ENCODE measurements around the gene TUFT1. TPM values are rescaled to one million over a fixed set of nuclear protein-coding genes. Genes with fewer than 3 reads are reported as not detected.

The TUFT1 gene
- total RNA-seq, 1 donor from 2014 or later: 6.8 TPM

DNA sequence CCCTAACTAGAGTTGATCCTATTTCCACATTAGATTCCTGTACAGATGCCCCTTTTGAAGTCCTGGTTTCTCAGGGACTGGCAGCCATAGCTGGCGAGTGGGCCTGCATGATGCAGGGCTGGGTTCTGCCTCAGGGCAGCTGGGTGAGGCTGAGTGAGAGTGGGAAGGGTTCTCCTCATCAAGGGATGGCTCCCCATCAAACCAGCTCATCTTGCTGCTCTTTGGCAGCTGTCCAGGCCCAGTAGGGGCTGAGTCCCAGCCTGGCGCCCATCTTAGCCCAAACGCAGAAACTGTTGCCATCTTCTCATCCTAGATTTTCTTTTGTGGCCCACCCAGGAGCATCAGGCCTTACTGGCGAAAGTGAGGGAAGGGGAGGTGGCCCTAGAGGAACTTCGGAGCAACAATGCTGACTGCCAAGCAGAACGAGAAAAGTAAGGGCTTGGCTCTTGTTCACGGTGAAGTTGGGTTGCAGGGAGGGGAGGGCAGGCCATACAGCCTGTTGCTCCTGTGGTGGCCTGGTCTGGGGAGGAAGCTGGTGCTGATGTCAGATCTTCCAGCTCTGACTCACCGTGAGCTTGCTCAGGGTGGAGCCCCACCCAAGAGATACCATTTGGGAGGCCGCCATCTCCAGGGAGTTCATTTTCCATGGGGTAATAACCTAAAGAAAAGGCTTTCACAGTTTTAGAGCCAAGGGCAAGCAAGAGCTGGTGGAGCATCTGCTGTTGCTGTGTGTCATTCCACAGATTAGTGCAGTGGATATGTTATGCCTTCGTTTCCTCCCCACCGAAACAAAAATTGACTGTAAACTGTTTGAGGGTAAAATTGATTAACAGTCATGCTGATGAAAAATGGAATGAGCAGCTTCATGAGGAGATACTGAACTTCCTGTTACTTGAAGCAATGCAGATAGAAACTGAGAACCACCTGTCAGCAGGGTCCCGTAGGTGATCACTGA, 34.7 kb downstream of the TUFT1 start:
- H3K9ac ChIP-seq (ENCODE audit: low read depth in 1 of 3, low read length in 3 of 3): no peak overlapping the region
- H3K36me3 ChIP-seq (ENCODE audit: control insufficient read depth in 3 of 3, insufficient read depth in 3 of 3, low read length in 3 of 3): peaks cover 6 to 23% (median 9%) of the 10 kb centered on the region in 3 donors
- H3K4me1 ChIP-seq (ENCODE audit: control insufficient read depth in 3 of 3, insufficient read depth in 3 of 3, low read length in 3 of 3): no peaks in the 10 kb centered on the region
- no peaks in the 10 kb centered on the region for H3K9me3 ChIP-seq (ENCODE audit: control insufficient read depth in 3 of 3, low read length in 3 of 3)
- no peak overlapping the region for H3K4me3 ChIP-seq (ENCODE audit: low read length in 3 of 3)
- no peaks in the 10 kb centered on the region for H3K27me3 ChIP-seq (ENCODE audit: control insufficient read depth in 3 of 3, insufficient read depth in 3 of 3, low read length in 3 of 3)
- no peak overlapping the region for H3K27ac ChIP-seq (ENCODE audit: low read depth, low read length)

DNA sequence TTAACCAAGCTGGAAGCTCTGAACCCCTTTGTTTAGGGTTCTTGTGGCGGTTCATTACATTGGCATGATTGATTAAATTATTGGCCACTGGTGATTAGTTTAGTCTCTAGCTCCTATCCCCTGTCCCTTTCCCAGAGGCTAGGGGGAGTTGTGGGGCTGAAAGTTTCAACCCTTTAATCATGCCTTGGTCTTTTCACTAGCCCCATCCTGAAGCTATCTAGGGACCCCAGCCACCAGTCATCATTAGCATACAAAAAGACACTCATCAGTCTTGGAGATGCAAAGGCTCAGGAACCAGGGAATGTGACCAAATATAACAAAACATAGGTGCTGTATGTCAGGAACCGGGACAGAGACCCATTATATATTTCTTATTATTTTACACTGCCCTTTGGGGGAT, 37.1 kb downstream of the TUFT1 start:
- peaks cover 6 to 21% (median 9%) of the 10 kb centered on the region in 3 donors for H3K36me3 ChIP-seq (ENCODE audit: control insufficient read depth in 3 of 3, insufficient read depth in 3 of 3, low read length in 3 of 3)

DNA sequence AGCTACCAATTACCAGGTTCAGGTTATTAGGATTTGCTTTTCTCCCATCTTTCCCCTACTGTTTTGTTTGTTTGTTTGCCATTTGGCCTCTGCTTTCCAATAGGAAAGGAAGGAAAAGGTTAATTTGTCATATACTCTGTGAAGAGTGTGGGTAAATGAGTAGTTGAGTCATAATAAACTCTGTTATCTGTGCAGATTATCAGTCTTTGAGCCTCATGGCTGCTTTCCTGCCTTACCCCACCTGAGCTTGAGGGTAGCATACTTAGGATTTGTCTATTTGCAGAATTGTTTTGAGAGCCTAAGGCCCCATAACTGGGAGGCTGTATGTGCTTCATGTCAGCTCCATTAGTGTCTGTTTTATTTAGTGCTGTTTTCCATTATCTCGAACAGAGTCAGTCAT, 38.8 kb downstream of the TUFT1 start:
- no peaks in the 10 kb centered on the region for H3K9me3 ChIP-seq (ENCODE audit: control insufficient read depth in 3 of 3, low read length in 3 of 3)
- H3K27me3 ChIP-seq (ENCODE audit: control insufficient read depth in 3 of 3, insufficient read depth in 3 of 3, low read length in 3 of 3): no peaks in the 10 kb centered on the region
- no peak overlapping the region for H3K4me3 ChIP-seq (ENCODE audit: low read length in 3 of 3)
- H3K36me3 ChIP-seq (ENCODE audit: control insufficient read depth in 3 of 3, insufficient read depth in 3 of 3, low read length in 3 of 3): peaks cover 6 to 15% (median 9%) of the 10 kb centered on the region in 3 donors
- no peak overlapping the region for H3K9ac ChIP-seq (ENCODE audit: low read depth in 1 of 3, low read length in 3 of 3)
- no peak overlapping the region for H3K27ac ChIP-seq (ENCODE audit: low read depth, low read length)
- H3K4me1 ChIP-seq (ENCODE audit: control insufficient read depth in 3 of 3, insufficient read depth in 3 of 3, low read length in 3 of 3): peaks cover 5 to 7% (median 6%) of the 10 kb centered on the region in 3 donors

More for the DNA sequence above, 37.1 kb downstream of the TUFT1 start:
- H3K9me3 ChIP-seq (ENCODE audit: control insufficient read depth in 3 of 3, low read length in 3 of 3): no peaks in the 10 kb centered on the region
- H3K4me3 ChIP-seq (ENCODE audit: low read length in 3 of 3): no peak overlapping the region
- no peak overlapping the region for H3K9ac ChIP-seq (ENCODE audit: low read depth in 1 of 3, low read length in 3 of 3)
- H3K27me3 ChIP-seq (ENCODE audit: control insufficient read depth in 3 of 3, insufficient read depth in 3 of 3, low read length in 3 of 3): no peaks in the 10 kb centered on the region
- no peak overlapping the region for H3K27ac ChIP-seq (ENCODE audit: low read depth, low read length)
- H3K4me1 ChIP-seq (ENCODE audit: control insufficient read depth in 3 of 3, insufficient read depth in 3 of 3, low read length in 3 of 3): peaks cover 0 to 2% (median 0%) of the 10 kb centered on the region in 3 donors

DNA sequence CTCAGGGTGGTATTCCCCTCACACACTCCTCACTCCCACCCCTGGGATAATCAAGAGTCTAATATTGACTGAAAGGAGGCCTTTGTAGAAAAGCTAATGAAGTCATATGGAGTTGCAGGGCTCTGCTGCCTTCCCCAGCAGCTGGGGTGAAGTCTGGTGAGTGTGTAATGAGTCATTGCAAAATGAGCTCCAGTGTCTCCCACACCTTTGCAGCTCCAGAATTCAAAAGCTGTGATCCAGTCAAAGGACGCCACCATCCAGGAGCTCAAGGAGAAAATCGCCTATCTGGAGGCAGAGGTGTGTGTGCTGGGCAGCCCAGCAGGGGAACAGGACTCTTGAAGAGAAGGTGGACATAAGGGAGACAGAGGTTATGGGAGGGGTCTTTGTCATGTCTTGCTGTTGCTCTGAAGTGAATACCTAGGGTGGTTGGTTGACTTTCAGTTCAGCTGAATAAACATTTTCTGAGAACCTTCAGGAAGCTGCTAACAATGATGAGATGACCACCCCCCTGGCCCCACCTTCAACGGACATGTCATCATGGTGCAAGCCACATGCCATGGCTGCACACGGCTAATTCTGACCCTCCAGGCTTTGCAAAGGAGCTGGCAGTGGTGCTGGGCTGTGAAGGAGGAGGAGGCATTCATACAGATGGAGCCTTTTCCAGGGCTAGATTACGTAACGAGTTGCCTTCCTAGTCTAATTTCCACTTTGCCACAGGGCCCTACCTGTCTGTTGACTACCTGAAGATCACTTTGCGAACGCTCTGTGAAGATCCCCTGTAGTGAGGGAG, 39.5 kb downstream of the TUFT1 start:
- no peak overlapping the region for H3K27ac ChIP-seq (ENCODE audit: low read depth, low read length)
- H3K4me1 ChIP-seq (ENCODE audit: control insufficient read depth in 3 of 3, insufficient read depth in 3 of 3, low read length in 3 of 3): peaks cover 10 to 13% (median 11%) of the 10 kb centered on the region in 3 donors
- no peak overlapping the region for H3K4me3 ChIP-seq (ENCODE audit: low read length in 3 of 3)
- H3K27me3 ChIP-seq (ENCODE audit: control insufficient read depth in 3 of 3, insufficient read depth in 3 of 3, low read length in 3 of 3): no peaks in the 10 kb centered on the region
- H3K9me3 ChIP-seq (ENCODE audit: control insufficient read depth in 3 of 3, low read length in 3 of 3): no peaks in the 10 kb centered on the region
- H3K36me3 ChIP-seq (ENCODE audit: control insufficient read depth in 3 of 3, insufficient read depth in 3 of 3, low read length in 3 of 3): peaks cover 4 to 11% (median 9%) of the 10 kb centered on the region in 3 donors
- no peak overlapping the region for H3K9ac ChIP-seq (ENCODE audit: low read depth in 1 of 3, low read length in 3 of 3)

DNA sequence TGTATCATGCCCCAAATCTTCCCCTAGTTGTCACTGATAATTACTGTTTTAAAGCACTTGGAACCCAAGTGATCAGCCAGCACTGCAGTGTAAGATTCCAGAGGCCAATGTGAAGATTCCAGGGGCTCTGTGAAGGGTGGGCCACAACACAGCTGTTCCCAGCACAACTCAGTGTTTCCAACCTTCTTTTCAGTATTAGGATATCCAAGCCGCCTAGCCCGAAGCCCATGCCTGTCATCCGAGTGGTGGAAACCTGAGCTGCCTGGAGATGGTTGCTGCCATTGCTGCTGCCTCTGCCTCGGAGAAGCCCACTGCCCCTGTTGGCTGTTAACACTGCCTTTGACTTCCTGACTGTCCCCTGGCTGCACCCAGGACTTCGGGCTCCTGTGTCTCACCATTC, 41.3 kb downstream of the TUFT1 start:
- H3K4me3 ChIP-seq (ENCODE audit: low read length in 3 of 3): no peak overlapping the region
- H3K9me3 ChIP-seq (ENCODE audit: control insufficient read depth in 3 of 3, low read length in 3 of 3): no peaks in the 10 kb centered on the region
- H3K9ac ChIP-seq (ENCODE audit: low read depth in 1 of 3, low read length in 3 of 3): no peak overlapping the region
- H3K27ac ChIP-seq (ENCODE audit: low read depth, low read length): no peak overlapping the region
- H3K4me1 ChIP-seq (ENCODE audit: control insufficient read depth in 3 of 3, insufficient read depth in 3 of 3, low read length in 3 of 3): peaks cover 10 to 17% (median 13%) of the 10 kb centered on the region in 3 donors
- H3K27me3 ChIP-seq (ENCODE audit: control insufficient read depth in 3 of 3, insufficient read depth in 3 of 3, low read length in 3 of 3): no peaks in the 10 kb centered on the region
- peaks cover 2 to 8% (median 4%) of the 10 kb centered on the region in 3 donors for H3K36me3 ChIP-seq (ENCODE audit: control insufficient read depth in 3 of 3, insufficient read depth in 3 of 3, low read length in 3 of 3)

DNA sequence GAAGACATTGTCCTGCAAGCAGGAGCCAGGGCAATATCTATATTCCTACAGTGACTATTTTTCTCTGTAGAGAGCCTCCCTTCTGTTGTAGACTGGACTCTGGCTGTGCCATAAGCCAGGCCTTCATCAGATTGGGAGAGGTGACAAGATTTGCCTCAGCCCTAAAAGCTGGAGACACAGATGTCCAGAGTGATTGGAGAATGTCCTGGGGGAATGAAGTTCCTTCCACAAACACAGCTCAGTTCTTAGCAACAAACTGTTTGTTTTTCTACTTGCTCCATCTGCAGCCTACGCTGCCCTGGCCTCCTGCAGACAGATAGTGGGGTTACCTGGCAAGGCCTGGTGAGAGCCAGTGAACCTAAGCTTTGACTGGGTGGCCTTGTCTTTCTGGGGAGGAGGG, 41.8 kb downstream of the TUFT1 start:
- peaks cover 10 to 17% (median 13%) of the 10 kb centered on the region in 3 donors for H3K4me1 ChIP-seq (ENCODE audit: control insufficient read depth in 3 of 3, insufficient read depth in 3 of 3, low read length in 3 of 3)
- no peak overlapping the region for H3K4me3 ChIP-seq (ENCODE audit: low read length in 3 of 3)
- H3K27me3 ChIP-seq (ENCODE audit: control insufficient read depth in 3 of 3, insufficient read depth in 3 of 3, low read length in 3 of 3): no peaks in the 10 kb centered on the region
- H3K27ac ChIP-seq (ENCODE audit: low read depth, low read length): no peak overlapping the region
- H3K9ac ChIP-seq (ENCODE audit: low read depth in 1 of 3, low read length in 3 of 3): no peak overlapping the region
- H3K9me3 ChIP-seq (ENCODE audit: control insufficient read depth in 3 of 3, low read length in 3 of 3): no peaks in the 10 kb centered on the region
- H3K36me3 ChIP-seq (ENCODE audit: control insufficient read depth in 3 of 3, insufficient read depth in 3 of 3, low read length in 3 of 3): peaks cover 2 to 8% (median 4%) of the 10 kb centered on the region in 3 donors

DNA sequence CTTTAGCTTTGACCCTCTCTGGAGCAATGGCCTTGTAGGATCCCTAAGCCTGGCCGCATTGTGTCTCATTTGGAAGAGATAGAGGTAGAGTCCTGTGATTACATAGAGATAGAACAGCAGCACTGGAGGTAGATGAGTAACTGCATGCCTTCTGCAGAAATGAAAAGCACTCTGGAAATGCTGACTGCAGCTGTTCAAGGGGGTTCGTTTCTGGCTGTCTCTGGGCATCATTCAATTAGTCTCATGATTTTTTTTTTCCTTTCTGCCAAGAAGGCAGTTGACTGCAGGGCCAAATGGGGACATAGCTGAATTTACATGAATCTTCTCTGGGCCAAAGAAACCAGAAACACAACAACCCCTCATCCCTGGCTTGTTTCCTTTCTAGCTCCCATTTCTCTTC, 43.7 kb downstream of the TUFT1 start:
- H3K4me1 ChIP-seq (ENCODE audit: control insufficient read depth in 3 of 3, insufficient read depth in 3 of 3, low read length in 3 of 3): peaks cover 10 to 17% (median 13%) of the 10 kb centered on the region in 3 donors
- H3K36me3 ChIP-seq (ENCODE audit: control insufficient read depth in 3 of 3, insufficient read depth in 3 of 3, low read length in 3 of 3): peaks cover 2 to 8% (median 4%) of the 10 kb centered on the region in 3 donors
- H3K27ac ChIP-seq (ENCODE audit: low read depth, low read length): peak overlapping the region; percentile 25
- no peak overlapping the region for H3K4me3 ChIP-seq (ENCODE audit: low read length in 3 of 3)
- no peaks in the 10 kb centered on the region for H3K9me3 ChIP-seq (ENCODE audit: control insufficient read depth in 3 of 3, low read length in 3 of 3)
- no peaks in the 10 kb centered on the region for H3K27me3 ChIP-seq (ENCODE audit: control insufficient read depth in 3 of 3, insufficient read depth in 3 of 3, low read length in 3 of 3)
- H3K9ac ChIP-seq (ENCODE audit: low read depth in 1 of 3, low read length in 3 of 3): no peak overlapping the region

DNA sequence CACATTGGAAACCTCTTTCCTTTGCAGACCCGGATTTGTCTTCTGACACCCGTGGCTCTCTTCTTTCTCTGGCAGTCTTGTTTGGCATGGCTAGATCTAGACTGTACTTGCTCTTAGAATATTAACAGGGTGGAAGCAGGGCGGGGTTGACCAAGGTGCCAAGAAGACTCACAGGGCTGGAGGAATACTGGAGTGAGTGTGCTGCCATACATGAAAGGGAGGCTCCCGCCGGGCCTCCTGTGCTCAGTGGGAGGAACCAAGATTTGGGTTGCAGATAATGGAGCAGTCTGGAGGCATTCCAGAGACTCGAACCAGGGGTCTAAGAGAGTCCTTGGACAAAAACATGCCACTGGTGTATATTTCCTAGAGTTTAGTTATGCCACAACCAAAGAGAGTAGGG, 44.2 kb downstream of the TUFT1 start:
- Histone ChIP-seq H3K36me3 (ENCODE audit: control insufficient read depth in 3 of 3, insufficient read depth in 3 of 3, low read length in 3 of 3) (peaks cover 2 to 4% (median 4%) of the 10 kb centered on the region in 3 donors), H3K9ac (ENCODE audit: low read depth in 1 of 3, low read length in 3 of 3) (no peak overlapping the region), H3K4me3 (ENCODE audit: low read length in 3 of 3) (no peak overlapping the region), H3K27ac (ENCODE audit: low read depth, low read length) (peak overlapping the region; percentile 25), H3K27me3 (ENCODE audit: control insufficient read depth in 3 of 3, insufficient read depth in 3 of 3, low read length in 3 of 3) (no peaks in the 10 kb centered on the region), H3K4me1 (ENCODE audit: control insufficient read depth in 3 of 3, insufficient read depth in 3 of 3, low read length in 3 of 3) (peaks cover 10 to 17% (median 13%) of the 10 kb centered on the region in 3 donors), H3K9me3 (ENCODE audit: control insufficient read depth in 3 of 3, low read length in 3 of 3) (no peaks in the 10 kb centered on the region)

DNA sequence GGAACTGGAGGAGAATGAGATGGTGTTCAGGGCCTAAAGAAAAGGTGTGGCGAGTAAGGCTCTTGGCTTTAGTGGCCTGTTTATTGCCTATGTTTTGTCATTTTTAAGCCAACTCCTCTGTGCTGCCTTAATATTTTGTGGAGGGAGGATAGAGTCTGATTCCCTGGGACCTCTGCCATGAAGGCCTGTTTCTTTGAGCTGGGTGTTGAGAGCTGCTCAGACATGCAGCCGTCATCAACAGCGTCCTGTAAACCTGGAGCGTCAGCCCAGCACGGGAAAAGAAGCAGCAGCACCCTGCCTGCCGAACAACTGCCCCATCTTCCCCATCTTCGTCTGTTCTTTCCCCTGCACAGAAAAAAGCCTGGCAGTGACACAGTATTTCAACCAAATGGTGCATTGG, 44.7 kb downstream of the TUFT1 start:
- Histone ChIP-seq H3K36me3 (ENCODE audit: control insufficient read depth in 3 of 3, insufficient read depth in 3 of 3, low read length in 3 of 3) (peaks cover under 1 to 1% (median 1%) of the 10 kb centered on the region in 3 donors), H3K4me3 (ENCODE audit: low read length in 3 of 3) (no peak overlapping the region), H3K27ac (ENCODE audit: low read depth, low read length) (peak overlapping the region; percentile 25), H3K9ac (ENCODE audit: low read depth in 1 of 3, low read length in 3 of 3) (no peak overlapping the region), H3K9me3 (ENCODE audit: control insufficient read depth in 3 of 3, low read length in 3 of 3) (no peaks in the 10 kb centered on the region), H3K4me1 (ENCODE audit: control insufficient read depth in 3 of 3, insufficient read depth in 3 of 3, low read length in 3 of 3) (peaks cover 10 to 17% (median 13%) of the 10 kb centered on the region in 3 donors), H3K27me3 (ENCODE audit: control insufficient read depth in 3 of 3, insufficient read depth in 3 of 3, low read length in 3 of 3) (no peaks in the 10 kb centered on the region)

Measured in skeletal muscle tissue (tissue), 4 donors.